GM10847 (cell line): Measurements from ENCODE around the gene PITPNC1.

Experiments
- POLR2A ChIP-seq: IDR thresholded peaks from 2 replicates; pipeline ENCODE4 v1.6.1; 2011; ENCODE audit not compliant: insufficient read length; ENCODE audit errors: extremely low read depth

PITPNC1 gene

GRCh38 chr17:67620088-67620487 lies 243.0 kb downstream of the PITPNC1 start:
- no peak for TF ChIP-seq POLR2A

DNA sequence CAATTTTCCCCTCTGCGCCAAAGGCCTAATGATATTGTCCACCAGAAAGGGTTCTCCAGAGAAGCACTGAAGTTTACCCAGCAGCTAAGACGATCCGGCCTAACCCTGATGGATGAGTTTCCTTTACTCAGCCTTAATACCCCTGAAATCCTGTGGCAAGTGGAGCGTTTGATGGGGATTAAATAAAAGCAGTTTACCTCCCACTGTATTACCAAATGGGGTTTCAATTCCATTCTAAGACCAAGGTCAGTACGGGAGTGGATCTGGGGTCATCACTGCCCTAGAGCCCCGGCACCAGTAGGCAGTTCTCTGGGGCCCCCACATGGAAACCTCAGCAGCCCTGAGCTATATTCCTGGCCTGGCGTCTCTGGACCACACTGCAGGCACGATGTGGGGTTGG lies 243.6 kb downstream of the PITPNC1 start:
- no peak for TF ChIP-seq POLR2A

GRCh38 chr17:67623767-67624166 lies 246.7 kb downstream of the PITPNC1 start:
- no peak for TF ChIP-seq POLR2A

GRCh38 chr17:67624886-67625656 lies 248.0 kb downstream of the PITPNC1 start:
- no peak for TF ChIP-seq POLR2A

GRCh38 chr17:67625971-67626370 lies 248.9 kb downstream of the PITPNC1 start:
- no peak for TF ChIP-seq POLR2A

DNA sequence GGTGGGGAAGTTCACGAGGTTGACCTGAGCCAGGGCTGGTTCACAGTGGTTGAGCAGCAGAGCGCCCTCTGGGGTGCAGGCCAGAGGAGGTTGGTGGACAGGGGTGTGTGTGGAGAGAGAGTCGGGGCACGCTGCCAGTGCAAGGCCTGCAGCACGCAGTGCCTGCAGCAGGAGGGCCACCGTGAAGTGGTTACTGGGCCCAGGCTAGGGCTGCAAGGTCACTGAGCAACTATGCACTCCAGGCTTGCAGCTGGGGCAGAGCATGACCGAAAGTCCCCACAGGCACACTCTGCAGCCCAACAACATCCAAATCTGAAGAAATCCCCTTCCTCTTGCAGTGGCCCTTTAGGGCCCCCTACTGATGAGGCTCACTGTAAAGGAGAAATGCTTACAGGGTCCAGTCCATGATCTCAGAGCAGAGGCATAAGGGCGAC lies 251.5 kb downstream of the PITPNC1 start:
- TF ChIP-seq POLR2A = no peak

- TF ChIP-seq POLR2A = no peak
Observed at GRCh38 chr17:67629971-67630320, 252.9 kb downstream of the PITPNC1 start.

- no peak for TF ChIP-seq POLR2A
Observed at GRCh38 chr17:67632141-67632540, 255.1 kb downstream of the PITPNC1 start.

- TF ChIP-seq POLR2A = no peak
Observed at GRCh38 chr17:67633751-67634211, 256.7 kb downstream of the PITPNC1 start.

GRCh38 chr17:67635681-67636080 lies 258.6 kb downstream of the PITPNC1 start:
- no peak for TF ChIP-seq POLR2A

DNA sequence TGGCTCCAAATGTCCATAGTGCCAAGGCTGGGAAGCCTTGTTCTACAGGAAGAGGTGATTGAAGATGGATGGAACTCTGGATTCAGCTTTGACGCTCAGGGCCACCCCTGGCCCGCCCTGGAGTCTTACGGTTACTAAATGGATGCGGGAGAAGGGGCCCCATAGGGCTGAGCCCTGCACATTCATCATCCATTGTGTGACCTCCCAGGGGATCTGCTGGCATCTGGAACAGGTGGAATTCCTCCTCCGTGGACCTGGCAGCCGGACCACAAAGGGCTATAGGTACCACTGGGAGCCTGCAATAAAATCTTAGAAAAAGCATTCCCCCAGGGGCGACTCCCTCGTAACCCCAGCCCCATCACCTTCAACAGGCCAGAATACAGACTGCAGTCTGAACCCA lies 259.2 kb downstream of the PITPNC1 start:
- no peak for TF ChIP-seq POLR2A

GRCh38 chr17:67636834-67637520 lies 259.9 kb downstream of the PITPNC1 start:
- no peak for TF ChIP-seq POLR2A

DNA sequence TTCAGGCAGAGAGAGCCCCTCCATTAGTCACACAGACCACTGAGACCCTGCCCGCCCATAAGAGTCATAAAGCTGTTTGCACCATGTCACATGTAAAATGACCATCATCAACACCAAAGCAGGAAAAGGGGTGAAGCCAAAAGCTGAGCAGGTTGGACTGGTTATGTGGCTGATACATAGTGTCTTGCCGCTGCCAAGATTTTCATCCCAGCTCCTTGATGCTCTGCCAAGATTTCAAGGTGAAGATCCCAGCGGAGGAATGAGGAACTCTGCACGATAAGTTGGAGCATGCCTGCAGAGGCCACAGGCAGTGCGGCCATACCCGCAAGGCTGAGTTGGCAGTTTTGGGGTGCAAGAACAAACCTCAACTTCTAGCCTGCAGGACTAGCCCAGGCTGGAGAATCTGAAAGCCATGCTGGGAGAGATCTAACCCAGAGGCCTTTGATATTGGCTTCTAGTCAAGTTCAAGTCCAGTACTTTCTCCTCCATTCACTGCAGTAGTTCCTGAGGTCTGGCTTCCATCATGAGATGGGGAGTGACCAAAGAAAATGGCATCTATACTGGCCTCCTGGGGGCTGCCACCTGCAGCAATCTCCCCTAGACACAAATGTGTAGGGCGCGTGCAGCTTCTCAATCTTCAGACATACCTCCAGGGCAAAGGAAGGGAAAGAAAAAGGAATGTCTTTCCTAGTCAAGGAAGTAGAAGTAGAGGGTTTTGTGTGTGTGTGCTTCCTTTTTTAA lies 261.0 kb downstream of the PITPNC1 start:
- no peak for TF ChIP-seq POLR2A

DNA sequence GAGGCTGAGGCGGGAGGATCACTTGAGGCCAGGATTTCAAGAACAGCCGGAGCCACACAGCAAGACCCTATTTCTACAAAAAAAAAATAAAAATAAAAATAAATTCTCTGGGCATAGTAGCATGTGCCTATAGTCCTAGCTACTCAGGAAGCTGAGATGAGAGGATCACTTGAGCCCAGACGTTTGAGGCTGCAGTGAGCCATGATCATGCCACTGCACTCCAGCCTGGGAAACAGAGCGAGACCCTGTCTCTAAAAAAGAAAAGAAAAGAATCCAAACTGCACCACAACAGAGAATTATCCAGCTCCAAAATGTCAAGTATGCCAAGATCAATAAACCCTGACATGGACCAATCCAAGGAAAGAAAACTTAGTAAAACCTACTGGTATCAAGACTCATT lies 261.8 kb downstream of the PITPNC1 start:
- TF ChIP-seq POLR2A = no peak

DNA sequence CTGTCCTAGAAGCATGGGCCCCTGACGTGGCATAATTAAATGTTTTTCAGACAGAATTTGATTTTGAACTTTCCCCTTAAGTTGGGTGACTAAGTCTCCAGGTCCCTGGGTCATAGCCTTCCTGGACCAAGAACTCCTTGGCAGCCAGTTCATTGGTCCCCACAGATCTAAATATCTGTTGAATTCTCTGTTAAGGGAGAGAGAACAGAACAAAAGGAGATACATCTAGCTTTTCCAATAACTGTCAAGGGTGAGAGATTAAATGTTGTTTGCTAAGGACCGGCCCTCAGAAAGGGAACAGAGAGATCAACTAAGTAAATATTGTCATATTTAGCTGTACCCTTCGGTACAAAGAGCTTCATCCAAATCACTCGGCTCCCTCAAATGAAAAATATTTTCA lies 262.5 kb downstream of the PITPNC1 start:
- no peak for TF ChIP-seq POLR2A

DNA sequence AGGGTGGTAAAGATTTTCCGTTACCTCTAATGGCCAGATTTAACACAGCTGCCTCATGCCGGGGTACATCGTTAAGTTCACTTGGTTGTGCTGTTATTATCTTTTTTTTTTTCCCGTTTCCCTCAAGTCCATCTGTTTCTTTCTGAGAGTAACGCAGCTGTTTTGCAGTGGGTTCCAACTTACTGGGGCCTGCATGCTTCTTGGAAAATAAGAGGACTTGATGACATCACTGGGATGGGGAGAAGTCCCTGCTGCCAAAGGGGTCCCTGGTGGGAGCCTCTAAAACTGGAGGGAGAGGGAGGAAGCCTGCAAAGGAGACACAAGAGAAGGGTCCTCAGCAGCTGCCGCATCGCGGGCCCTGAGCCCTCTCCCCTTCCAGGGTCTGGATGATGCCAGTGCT lies 262.9 kb downstream of the PITPNC1 start:
- TF ChIP-seq POLR2A = no peak

- no peak for TF ChIP-seq POLR2A
Observed at GRCh38 chr17:67642488-67642887, 265.4 kb downstream of the PITPNC1 start.

DNA sequence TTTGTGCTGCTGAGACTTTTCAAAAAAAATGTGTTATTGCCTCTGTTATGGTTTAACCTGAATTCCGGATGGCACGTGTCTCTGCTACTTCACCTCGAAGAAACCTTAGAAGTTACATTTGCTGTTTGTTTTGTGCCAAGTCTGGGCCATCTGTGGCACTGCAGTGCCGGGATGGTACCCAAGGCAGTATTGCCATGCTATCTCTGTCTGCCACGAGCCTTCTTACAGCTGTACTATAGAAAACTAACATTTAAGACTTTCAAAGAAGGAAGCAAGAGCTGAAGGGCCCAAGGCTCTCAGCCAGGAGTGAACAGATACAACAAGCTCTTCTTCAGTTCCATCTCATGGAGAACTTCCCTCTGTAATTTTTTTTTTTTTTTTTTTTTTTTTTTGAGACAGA lies 267.0 kb downstream of the PITPNC1 start:
- no peak for TF ChIP-seq POLR2A
